Measurements from ENCODE around the gene GAS6. TPM values are rescaled to one million over a fixed set of nuclear protein-coding genes. Genes with fewer than 3 reads are reported as not detected.

GAS6 gene
- total RNA-seq, 4 donors from 2014 or later: 34.5 to 148 (median 79.7) TPM

- no peak for TF ChIP-seq CTCF (IDR thresholded peaks at IDR 0.05; ENCODE audit: low read depth)
These were observed 42.0 kb downstream of the GAS6 start for GRCh38 chr13:113821847-113822246.

GRCh38 chr13:113820813-113821651, 42.8 kb downstream of the GAS6 start:
- TF ChIP-seq CTCF (IDR thresholded peaks at IDR 0.05; ENCODE audit: low read depth): no peak

GRCh38 chr13:113819731-113820715, 43.9 kb downstream of the GAS6 start:
- no peak for TF ChIP-seq CTCF (IDR thresholded peaks at IDR 0.05; ENCODE audit: low read depth)

- TF ChIP-seq CTCF (IDR thresholded peaks at IDR 0.05; ENCODE audit: low read depth): no peak
These were observed 44.5 kb downstream of the GAS6 start for GRCh38 chr13:113819341-113819730.

GRCh38 chr13:113818700-113819295, 45.1 kb downstream of the GAS6 start:
- TF ChIP-seq CTCF (IDR thresholded peaks at IDR 0.05; ENCODE audit: low read depth): no peak

- no peak for TF ChIP-seq CTCF (IDR thresholded peaks at IDR 0.05; ENCODE audit: low read depth)
These were observed 45.8 kb downstream of the GAS6 start for GRCh38 chr13:113817860-113818691.
